HG03521 (cell line): ENCODE data around the gene MRGPRX2.

Experiments
- ATAC-seq: cut with Tn5 transposase; IDR thresholded peaks from one replicate; pipeline ENCODE4 v1.9.1; 2021; ENCODE audit warnings: mild to moderate bottlenecking, moderate library complexity; ENCODE audit not compliant: unreplicated experiment

Gene MRGPRX2

DNA sequence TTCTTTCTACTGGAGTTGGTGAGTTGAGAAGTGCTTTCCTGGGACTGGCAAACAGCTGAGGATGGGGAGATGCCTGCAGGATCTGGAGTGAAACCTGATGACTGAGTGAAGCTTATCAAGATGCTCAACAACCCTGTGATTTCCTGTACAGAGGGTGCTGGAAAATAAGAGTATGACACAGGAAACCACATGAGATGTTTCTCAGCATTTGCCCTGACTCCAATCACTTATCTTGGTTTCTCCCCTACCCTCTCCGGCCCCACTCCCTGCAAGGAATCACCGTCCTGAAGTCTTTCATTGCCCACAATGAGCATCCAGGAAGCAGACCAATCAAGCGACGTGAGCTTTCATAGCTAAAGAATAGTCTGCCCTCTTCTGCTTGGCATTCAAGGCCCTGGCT, at the start of gene MRGPRX2:
TSS of gene MRGPRX2 (minus strand) at position 89 of the 400 bp plus-strand sequence. CDS start 4,315 bp downstream, outside the sequence.
- ATAC-seq, result no peak

DNA sequence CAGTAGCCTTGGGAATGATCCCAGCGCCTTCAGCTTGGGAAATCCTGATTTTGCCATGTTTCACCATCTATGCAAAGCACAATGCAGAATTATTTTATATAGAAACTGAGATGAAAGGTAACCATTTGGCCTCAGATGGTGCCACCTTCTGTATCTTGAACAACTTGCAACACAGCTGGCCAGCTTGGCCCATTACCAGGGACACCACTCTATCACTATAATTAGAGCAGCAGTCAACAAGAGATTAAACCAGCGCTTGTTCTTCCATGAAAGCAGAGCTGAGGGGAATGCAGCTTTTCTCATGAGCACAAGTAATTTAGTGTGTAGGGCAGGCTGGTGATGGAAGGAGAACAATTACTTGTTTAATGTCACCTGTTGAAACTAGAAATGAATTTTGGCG, 49.8 kb upstream of the MRGPRX2 start:
- no peak for ATAC-seq

DNA sequence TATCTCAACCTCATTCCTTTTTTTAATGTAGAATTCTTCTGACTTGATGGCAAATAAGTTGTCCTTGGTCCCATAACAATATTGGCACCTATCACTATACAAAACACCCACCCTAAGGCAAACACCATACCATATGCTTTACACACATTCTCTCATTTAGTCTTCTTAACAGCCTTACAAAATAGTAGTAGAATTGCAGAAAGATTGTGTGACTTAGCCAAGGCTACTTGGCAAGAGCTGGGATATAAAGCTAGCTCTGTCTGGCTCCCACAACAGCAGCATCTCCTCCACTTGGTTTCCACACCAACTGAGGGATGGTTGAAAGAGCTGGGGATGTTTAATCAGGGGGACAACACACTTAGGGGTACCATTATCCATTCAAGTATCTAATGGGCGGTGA, 46.6 kb upstream of the MRGPRX2 start:
- ATAC-seq, result no peak

DNA sequence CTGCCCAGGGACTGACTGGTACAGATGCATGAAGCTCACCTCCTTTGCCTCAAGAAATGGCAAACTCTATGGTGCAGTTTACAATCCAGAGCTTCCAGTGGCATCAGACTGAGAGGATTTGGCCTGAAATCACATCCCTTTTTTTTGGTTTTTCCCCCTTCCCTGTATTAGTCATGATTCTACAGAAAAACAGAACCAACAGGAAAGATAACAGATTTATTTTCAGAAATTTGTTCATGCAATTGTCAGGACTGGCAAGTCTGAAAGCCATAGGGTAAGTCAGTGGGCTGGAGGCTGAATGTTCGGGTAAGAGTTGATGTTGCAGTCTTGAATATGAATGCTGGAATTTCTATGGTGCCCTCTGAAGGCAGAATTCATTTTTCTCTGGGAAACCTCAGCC, 44.5 kb upstream of the MRGPRX2 start:
- no peak for ATAC-seq

DNA sequence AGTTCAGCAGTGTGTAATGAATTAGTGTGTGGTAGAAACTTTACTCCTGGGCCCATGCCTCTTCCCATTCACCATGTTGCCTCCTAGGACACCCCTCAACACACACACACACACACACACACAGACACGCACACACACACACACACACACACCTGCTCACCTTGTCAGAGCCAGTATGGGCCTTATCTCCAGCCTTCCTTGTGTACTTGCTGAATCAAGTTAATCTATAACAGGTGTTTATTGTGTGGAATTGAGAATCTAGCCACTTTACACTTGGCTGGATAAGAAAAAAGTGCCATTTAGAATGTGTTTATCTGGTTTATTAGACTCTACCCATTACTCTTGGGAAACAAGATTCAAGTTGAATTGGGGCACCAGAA, 42.0 kb upstream of the MRGPRX2 start:
- no peak for ATAC-seq

DNA sequence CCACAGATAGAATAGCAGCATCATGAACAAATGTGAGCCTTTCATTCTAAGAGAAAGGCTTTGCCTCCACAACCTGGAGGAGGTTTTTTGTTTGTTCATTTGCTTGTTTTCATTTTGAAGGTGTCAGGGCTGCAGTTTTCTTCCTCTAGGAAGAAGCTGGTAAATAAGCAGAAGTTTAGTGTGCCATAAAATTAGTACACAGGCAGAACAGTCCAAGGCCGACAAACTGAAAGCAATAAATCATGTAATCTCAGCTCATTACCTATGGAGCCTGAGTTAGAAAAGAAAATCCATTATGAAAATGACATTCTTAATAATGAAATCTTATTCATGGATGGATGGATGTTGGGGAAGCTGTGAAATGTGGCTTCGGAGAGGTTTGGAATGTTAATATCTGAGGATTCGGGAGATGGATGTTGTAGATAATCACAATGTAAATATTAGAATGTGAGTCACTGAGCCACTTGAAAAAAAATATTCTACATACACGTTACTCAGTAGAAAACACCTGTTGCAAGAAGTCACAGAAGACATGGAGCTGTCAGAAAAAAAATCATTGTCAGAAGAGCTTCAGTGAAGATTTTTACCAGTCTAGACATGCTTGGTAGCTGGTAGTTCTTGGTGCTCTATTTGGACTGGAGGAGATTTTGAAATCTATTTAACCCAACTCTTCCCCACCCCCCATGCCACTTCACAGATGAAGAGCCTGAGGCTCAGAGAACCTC, 41.4 kb upstream of the MRGPRX2 start:
- no peak for ATAC-seq

DNA sequence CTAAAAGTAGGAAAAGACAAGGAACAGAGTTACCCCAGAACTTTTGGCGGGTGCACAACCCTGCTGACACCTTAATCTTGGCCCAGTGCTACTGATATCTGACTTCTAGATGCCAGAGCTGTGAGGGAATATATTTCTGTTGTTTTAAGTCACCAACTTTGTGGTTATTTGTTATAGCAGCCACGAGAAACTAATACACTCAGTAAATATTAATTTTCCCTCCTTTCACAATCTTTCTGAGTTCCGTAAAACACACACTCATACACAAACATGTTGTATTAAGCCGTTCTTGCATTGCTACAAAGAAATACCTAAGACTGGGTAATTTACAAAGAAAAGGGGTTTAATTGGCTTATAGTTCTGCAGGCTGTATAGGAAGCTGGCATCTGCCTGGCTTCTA, 40.4 kb upstream of the MRGPRX2 start:
- no peak for ATAC-seq

DNA sequence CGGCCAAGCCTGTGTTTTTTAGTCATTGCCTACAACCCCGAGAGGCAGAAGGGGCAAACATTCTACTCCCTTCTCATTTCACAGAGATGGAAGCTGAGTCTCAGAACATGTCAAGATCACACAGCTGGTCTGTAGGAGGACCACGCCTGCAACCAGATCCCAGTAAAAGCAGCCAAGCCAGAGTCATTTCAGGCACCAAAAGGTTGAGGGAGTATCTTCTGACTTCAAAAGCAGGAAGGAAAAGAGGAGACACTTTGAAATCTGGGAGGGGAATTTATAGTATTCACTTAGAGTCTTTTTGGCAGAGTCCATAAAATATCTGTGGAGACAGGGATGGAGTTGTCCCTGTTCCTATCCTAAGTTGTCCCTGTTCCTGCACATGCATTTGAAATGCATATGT, 38.6 kb upstream of the MRGPRX2 start:
- no peak for ATAC-seq

DNA sequence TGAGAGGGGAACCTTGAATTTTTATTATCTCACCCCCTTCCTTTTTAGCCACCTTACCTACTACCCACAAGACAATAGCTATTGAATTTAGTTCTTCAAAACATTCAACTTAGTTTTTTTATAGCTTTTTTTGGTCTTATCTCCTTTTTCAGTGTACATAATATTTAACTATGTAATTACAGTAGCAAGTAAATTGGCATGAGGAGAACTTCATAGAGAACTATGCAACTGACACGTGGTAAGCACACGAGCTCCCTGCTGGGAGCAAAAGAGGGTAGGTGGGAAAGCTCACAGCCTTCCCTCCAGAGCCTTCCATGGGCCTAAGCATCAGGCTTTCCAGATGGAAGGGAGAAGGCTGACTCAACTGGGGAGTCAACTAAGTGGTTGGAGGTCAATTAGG, 34.3 kb upstream of the MRGPRX2 start:
- ATAC-seq, result no peak

DNA sequence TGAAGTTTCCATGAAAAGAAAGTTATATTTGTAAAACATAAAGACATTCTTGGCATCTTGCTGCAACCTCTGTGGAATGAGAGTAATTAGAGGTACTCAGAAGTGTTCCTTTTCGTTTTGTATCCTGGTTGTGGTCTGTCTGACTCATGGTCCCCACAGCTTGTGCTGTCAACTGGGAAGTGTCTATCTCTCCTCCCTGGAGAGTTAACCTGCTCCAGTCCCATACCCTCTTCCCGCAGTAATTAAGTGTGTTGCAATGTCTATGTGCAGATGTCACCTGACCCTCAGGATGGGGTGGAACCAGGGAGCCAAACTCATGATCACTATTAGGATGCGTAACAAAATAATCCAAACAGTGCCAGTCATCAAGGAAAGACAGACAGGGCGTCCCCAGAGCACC, 33.5 kb upstream of the MRGPRX2 start:
- ATAC-seq, result no peak

DNA sequence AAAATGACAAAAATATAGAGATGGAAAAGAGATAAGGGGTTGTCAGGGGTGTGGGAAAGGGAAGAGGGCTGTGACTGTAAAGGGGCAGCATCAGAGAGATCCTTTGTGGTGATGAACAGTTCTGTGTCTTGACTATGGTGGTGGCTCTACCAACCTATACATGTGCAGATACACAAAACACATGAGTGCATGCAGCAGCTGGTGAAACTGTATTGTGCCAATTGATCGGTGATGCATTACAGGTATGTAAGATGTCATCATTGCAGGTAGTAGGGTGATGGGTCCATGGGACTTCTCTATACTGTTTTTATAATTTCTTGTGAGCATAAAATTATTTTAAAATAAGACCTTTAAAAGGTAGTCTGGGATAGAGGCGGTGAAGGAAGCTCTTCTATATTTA, 32.3 kb upstream of the MRGPRX2 start:
- no peak for ATAC-seq

DNA sequence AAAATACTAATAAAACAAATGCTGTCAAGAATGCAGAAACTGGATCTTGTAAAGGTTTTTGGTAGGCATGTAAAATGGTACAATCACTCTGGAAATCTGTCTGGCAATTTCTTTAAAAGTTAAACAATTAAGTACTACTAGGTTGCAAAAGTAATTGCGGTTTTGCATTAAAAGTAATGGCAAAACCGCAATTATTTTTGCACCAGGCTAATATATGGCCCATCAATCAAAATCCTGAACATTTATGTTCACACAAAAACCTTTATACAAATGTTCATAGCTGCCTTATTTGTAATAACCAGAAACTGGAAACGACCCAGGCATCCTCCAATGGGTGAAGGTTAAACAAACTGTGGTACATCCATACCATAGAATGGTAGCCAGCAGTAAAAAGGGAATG, 31.8 kb upstream of the MRGPRX2 start:
- ATAC-seq, result no peak

DNA sequence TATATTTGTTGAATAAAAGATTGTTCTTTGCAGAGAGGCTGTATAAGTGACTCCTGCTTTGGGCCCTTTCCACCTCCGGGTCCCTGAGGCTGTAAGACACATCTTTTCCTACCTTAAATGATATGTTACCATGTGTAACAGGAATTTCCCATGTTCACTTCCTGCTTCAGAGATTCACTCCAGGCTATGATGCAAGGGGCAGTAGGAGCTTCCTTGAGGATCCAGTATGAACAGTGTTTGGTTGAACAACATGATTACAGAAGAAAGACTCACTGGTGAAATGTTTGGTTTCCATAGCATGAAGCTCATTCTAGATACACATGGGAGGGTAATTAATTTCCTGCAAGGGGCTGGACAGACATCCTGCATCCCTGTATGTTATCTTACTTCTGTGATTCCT, 30.8 kb upstream of the MRGPRX2 start:
- no peak for ATAC-seq

DNA sequence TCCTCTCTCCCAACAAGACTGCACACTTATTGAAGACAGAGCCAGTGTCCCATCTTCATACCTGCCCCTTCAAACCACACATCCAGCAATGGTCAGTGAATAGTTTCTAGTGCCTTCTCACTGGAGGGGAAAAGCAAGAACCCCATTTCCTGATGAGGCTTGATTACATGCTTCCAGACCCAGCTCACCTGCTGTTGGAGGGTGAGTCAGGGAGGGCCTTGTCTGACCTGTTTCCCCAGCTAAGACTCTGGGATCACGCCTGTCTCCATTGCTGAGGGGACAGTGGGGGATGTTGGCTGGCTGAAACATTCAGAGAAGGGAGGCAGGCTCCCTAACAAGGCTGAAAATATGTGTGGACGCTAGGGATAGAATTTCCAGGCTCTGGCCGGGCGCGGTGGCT, 28.9 kb upstream of the MRGPRX2 start:
- no peak for ATAC-seq

DNA sequence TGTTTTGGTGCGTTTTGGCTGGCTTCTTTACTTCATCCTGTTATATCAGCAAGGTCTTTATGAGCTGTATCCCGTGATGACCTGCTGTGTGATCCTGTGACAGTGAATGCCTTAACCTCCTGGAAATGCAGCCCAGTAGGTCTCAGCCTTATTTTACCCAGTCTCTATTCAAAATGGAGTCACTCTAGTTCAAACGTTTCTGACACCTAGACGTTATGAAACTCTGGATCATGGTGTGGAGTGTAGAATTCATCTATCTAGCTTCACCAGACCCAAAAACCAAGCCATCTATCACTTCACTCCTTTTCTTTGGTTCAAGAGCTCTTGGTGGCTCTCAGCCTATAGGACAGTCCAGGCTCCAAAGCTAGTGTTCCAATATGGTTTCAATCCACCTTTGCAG, 28.3 kb upstream of the MRGPRX2 start:
- ATAC-seq, result no peak

DNA sequence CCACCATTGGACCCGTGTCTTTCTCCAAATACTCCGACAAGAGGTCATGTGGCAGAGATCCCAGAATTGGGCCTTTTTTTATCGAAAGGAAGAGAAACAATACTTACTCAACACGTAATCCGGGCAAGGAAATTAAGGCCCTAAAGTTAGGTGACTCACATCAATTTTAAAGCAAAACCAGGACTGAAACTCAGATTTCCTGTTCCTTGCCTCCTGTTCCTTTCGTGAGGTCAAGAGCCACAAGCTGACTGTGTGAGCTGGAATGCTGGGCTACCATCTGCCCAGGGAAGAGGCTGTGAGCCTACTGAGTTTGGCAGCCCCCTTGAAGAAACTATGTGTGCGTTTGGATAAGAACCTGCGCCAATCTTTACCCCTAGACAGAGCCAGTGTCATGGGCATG, 27.1 kb upstream of the MRGPRX2 start:
- ATAC-seq, result no peak

DNA sequence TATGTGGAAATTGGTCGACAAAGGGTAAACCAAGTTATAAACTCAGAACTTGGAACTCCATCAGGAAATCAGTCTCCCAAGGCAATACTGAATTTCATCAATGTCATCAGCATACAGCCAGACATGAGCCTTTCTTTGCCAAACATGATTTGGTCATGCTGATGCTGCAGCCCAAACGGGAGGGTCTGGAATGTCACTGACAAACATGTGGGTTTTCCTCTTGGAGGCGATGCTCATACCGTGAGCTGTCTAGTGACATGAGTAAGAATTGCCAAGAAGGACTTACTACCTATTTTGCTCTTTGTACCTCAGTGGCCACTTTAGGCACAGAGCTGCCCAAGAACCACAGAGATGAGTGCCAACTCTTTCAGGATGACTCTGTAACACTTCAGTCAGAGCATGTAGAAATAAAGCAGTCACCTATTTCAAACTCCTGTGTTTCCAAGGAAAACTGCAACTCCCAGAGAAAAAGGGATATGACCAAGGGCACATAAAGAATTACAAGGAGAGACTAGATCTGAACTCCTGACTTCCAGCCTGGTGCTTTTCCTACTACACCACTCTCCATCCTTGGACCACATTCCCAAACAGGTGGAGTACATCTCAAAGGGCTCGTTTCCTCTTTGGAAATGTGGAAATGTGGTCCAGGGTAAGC, 24.3 kb upstream of the MRGPRX2 start:
- ATAC-seq, result no peak

DNA sequence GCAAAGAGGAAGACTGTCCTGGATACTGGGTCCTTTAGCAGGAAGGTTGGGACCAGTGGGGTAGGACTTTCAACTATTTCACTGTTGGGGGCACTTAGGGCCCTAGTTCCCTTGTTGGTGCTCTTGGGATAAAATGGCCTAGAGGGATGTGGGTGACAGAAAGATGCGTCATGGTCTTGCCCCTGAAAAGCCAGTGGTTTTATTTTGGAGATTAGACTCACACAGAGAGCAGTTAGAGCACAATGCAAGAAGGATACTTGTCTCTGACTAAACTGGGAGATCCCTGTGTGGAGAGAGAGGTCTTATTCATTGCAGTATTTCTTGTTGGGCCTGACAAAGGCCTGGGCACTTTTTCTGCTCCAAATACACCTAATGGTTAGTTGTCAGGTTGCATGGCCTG, 22.6 kb upstream of the MRGPRX2 start:
- no peak for ATAC-seq

DNA sequence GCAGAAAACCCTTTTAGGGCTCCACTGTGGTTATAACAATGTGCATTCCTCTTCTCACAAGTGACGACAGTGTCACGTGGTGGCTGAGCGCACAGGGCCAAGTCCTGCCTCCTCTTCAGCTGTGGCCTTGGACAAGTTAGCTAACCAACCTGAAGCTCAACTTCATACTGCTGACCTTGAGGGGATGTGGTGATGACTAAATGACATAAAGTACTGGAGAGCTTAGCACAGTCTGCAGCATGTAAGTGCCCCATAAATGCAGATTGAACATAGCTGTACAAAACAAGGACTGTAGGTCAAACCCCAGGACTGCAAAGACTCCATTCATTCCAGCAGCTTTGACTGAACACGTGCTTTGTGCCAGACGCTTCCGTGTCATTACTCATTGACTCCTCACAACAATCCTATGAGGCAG, 20.1 kb upstream of the MRGPRX2 start:
- ATAC-seq, result no peak

DNA sequence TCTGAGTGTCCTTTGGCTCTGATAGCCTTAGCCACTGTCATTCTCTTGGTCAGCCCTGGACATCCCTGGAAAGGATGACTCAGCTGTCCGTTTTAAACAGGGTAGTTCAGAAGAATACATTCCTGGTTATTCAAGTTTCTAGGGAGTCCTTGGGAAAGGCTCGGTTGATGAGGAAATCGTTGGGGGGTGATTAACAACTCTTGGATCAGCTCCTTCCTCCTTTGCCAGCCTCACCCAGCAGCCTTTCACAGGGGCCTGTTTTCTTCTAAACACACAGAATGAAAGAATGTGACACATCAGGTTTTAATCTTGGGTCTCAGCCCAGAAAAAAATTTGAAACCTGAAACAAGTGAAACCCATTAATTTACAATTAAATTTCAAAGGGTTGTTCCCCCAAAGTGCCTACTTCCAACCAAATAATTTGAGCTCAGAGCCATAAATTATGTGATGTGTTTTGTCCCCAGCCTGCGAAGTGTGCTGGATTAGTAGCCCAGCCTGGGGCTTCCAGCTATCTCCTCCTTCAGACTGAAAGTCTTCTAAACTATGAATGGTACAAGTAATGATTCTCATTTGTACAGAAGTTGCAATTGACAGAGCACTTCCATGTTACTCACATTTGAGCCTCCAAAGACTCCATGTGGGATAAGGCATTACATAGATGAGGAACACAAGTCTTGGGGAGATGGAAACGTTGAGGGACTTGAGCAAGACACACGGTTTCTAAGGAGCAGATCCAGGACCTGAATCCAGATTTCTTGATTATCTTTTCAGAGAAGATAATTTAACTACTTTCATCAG, 19.3 kb upstream of the MRGPRX2 start:
- no peak for ATAC-seq

DNA sequence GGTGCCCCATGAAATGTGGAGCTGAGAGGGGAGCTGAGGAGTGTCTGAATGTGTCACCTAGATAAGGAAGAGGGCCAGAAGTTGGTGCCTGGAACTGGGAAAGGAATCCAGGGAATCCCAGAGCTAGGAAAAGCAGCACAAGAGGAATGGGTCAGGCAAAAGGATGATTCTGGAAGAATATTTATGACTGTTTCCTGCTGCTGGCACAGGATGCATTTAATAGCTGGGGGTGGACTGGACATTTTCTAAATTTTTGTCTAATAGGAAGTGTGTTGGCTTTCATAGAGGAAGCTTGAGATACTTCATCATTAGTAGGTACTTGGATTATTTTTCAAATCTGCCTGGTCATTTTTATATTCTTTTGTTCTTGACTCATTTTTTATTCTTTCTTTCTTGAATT, 17.4 kb upstream of the MRGPRX2 start:
- no peak for ATAC-seq
